ENCODE results near the gene PCSK4.

The PCSK4 gene

DNA sequence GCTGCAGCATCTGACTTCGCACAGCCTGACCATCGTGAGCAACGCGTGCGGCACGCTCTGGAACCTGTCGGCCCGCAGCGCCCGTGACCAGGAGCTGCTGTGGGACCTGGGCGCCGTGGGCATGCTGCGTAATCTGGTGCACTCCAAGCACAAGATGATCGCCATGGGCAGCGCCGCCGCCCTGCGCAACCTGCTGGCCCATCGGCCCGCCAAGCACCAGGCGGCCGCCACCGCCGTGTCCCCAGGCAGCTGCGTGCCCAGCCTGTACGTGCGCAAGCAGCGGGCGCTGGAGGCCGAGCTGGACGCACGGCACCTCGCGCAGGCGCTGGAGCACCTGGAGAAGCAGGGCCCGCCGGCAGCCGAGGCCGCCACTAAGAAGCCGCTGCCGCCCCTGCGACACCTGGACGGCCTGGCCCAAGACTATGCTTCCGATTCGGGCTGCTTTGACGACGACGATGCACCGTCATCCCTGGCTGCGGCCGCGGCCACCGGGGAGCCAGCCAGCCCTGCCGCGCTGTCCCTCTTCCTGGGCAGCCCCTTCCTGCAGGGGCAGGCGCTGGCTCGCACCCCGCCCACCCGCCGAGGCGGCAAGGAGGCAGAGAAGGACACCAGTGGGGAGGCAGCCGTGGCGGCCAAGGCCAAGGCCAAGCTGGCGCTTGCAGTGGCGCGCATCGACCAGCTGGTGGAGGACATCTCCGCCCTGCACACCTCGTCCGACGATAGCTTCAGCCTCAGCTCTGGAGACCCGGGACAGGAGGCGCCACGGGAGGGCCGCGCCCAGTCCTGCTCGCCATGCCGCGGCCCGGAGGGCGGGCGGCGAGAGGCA, 24.7 kb downstream of the PCSK4 start:
- no peak for TF ChIP-seq Cebpa-rat (IDR thresholded peaks at IDR 0.05)
- Histone ChIP-seq H3K4me2 (peak overlapping the region in 7 of 11 experiments; percentile 4 to 60 (median 46); a peak in 8 of 22 replicates), H3K36me3 (peaks cover 2 to 22% (median 14%) of the 10 kb centered on the region in 11 experiments; a peak in 12 of 22 replicates), H3K27ac (no peak overlapping the region), H3K9ac (no peak overlapping the region), H4K20me1 (peaks cover 76 to 97% (median 82%) of the 10 kb centered on the region in 11 experiments), H3K4me3 (no peak overlapping the region), H3K4me1 (peaks cover 24 to 41% (median 35%) of the 10 kb centered on the region in 10 experiments), H3K9me3 (replicated peaks in 1 of 11) (no peaks in the 10 kb centered on the region), H3K27me3 (peaks cover 56 to 66% (median 61%) of the 10 kb centered on the region in 11 experiments)

DNA sequence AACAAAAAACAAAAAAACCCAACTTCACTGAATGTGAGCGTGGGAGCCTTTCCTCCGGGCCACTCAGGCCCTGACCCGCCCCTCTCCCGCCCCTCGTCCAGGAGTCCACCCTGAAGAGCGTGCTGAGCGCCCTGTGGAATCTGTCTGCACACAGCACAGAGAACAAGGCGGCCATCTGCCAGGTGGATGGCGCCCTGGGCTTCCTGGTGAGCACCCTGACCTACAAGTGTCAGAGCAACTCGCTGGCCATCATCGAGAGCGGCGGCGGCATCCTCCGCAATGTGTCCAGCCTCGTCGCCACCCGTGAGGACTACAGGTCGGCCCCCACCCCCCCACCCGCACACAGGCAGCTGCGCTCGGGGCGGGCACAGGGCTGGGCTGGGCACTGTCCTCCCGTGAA, 28.3 kb downstream of the PCSK4 start:
- H3K4me2 ChIP-seq, result no peak overlapping the region
- H3K4me1 ChIP-seq, result peaks cover 4 to 34% (median 16%) of the 10 kb centered on the region in 10 experiments
- peaks cover 48 to 96% (median 74%) of the 10 kb centered on the region in 11 experiments for H4K20me1 ChIP-seq
- no peaks in the 10 kb centered on the region for H3K9me3 ChIP-seq (replicated peaks in 1 of 11)
- no peak overlapping the region for H3K4me3 ChIP-seq
- peaks cover 4 to 27% (median 20%) of the 10 kb centered on the region in 11 experiments; a peak in 12 of 22 replicates for H3K36me3 ChIP-seq
- no peak overlapping the region for H3K27ac ChIP-seq
- H3K27me3 ChIP-seq, result peaks cover 28 to 47% (median 40%) of the 10 kb centered on the region in 11 experiments
- no peak for TF ChIP-seq Cebpa-rat (IDR thresholded peaks at IDR 0.05)
- H3K9ac ChIP-seq, result no peak overlapping the region

- Histone ChIP-seq H3K4me1 (peaks cover 19 to 39% (median 26%) of the 10 kb centered on the region in 10 experiments), H3K9me3 (replicated peaks in 1 of 11) (0 out of 22 replicates have a peak, but pooled peaks cover 0 to 7% (median 0%) of the 10 kb centered on the region in 11 experiments), H3K36me3 (peaks cover 0 to 19% (median 14%) of the 10 kb centered on the region in 11 experiments; a peak in 12 of 22 replicates), H3K27me3 (peaks cover 19 to 46% (median 36%) of the 10 kb centered on the region in 11 experiments), H3K4me3 (no peak overlapping the region), H3K4me2 (peak overlapping the region in 5 of 11 experiments; percentile 28 to 64 (median 56); a peak in 9 of 22 replicates), H4K20me1 (peaks cover 43 to 94% (median 70%) of the 10 kb centered on the region in 11 experiments), H3K27ac (no peak overlapping the region), H3K9ac (no peak overlapping the region)
- no peak for TF ChIP-seq Cebpa-rat (IDR thresholded peaks at IDR 0.05)
These were observed 29.8 kb downstream of the PCSK4 start for GRCh38 chr19:1460033-1460995.

- H4K20me1 ChIP-seq, result peaks cover 34 to 90% (median 64%) of the 10 kb centered on the region in 11 experiments; a peak in 20 of 22 replicates
- peaks cover 0 to 16% (median 14%) of the 10 kb centered on the region in 11 experiments; a peak in 12 of 22 replicates for H3K36me3 ChIP-seq
These were observed 30.7 kb downstream of the PCSK4 start for GRCh38 chr19:1459479-1459878.

DNA sequence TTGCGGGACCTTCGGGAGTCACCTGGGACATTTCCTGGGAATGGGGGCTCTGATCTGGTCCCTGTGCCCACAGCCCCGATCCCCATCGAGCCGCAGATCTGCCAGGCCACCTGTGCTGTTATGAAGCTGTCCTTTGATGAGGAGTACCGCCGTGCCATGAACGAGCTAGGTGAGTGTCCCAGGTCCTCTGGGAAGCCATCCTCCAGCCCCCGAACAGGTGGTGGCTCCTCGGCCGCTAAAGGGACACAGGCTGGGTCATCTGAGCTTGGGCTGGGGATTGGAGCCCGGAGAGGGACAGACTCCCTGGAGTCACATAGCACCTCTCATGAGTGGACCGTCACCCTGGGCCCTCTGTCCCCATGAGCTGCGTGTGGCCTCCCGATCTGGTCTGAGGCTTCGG, 32.3 kb downstream of the PCSK4 start:
- no peak overlapping the region for H3K9ac ChIP-seq
- H3K27me3 ChIP-seq, result peaks cover 29 to 59% (median 51%) of the 10 kb centered on the region in 11 experiments
- H3K27ac ChIP-seq, result no peak overlapping the region
- H3K4me2 ChIP-seq, result no peak overlapping the region
- 0 out of 22 replicates have a peak, but pooled peaks cover 0 to 7% (median 0%) of the 10 kb centered on the region in 11 experiments for H3K9me3 ChIP-seq (replicated peaks in 1 of 11)
- no peak for TF ChIP-seq Cebpa-rat (IDR thresholded peaks at IDR 0.05)
- peaks cover 0 to 16% (median 14%) of the 10 kb centered on the region in 11 experiments; a peak in 12 of 22 replicates for H3K36me3 ChIP-seq
- H3K4me3 ChIP-seq, result no peak overlapping the region
- peaks cover 43 to 58% (median 46%) of the 10 kb centered on the region in 10 experiments for H3K4me1 ChIP-seq
- H4K20me1 ChIP-seq, result peaks cover 24 to 90% (median 61%) of the 10 kb centered on the region in 11 experiments; a peak in 20 of 22 replicates

More at GRCh38 chr19:1459479-1459878, 30.7 kb downstream of the PCSK4 start:
- H3K9me3 ChIP-seq (replicated peaks in 1 of 11), result 0 out of 22 replicates have a peak, but pooled peaks cover 0 to 7% (median 0%) of the 10 kb centered on the region in 11 experiments
- H3K4me2 ChIP-seq, result peak overlapping the region in 5 of 11 experiments; percentile 28 to 64 (median 56); a peak in 9 of 22 replicates
- peaks cover 28 to 44% (median 32%) of the 10 kb centered on the region in 10 experiments for H3K4me1 ChIP-seq
- H3K4me3 ChIP-seq, result no peak overlapping the region
- H3K27ac ChIP-seq, result peak overlapping the region in 2 of 11 experiments; percentile 22 to 30; a peak in 2 of 22 replicates
- peak overlapping the region in 2 of 11 experiments; percentile 13 to 19; a peak in 1 of 22 replicates for H3K9ac ChIP-seq
- H3K27me3 ChIP-seq, result peaks cover 14 to 46% (median 36%) of the 10 kb centered on the region in 11 experiments
- no peak for TF ChIP-seq Cebpa-rat (IDR thresholded peaks at IDR 0.05)

DNA sequence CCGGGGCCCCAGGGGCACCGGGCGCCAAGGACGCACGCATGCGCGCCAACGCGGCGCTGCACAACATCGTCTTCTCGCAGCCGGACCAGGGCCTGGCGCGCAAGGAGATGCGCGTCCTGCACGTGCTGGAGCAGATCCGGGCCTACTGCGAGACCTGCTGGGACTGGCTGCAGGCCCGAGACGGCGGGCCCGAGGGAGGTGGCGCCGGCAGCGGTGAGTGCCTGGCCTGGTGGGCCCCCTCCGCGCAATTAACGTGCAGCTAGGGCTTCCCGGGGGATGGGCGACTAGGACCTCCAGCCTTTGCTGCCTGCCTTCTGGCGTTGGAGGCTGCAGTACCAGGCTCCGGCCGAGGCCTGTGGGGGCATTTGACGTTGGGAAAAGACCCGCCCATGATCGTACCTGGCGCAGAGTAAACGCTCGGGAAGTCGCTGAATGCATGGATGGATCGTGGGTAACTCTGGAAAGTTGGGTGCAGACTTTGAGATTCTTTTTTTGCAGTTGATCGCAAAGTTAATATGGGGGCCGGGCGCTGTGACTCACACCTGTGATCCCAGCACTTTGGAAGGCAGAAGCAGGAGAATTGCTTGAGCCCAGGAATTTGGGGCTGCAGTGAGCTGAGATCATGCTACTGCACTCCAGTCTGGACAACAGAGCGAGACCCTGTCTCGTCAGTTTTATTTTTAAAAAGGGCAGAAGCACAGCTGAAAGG, 33.0 kb downstream of the PCSK4 start:
- peaks cover 43 to 58% (median 48%) of the 10 kb centered on the region in 10 experiments for H3K4me1 ChIP-seq
- H3K4me3 ChIP-seq, result no peak overlapping the region
- H3K27ac ChIP-seq, result no peak overlapping the region
- peaks cover 0 to 16% (median 14%) of the 10 kb centered on the region in 11 experiments; a peak in 12 of 22 replicates for H3K36me3 ChIP-seq
- H3K4me2 ChIP-seq, result peak overlapping the region; percentile 79 to 97 (median 87); a peak in 19 of 22 replicates
- H4K20me1 ChIP-seq, result peaks cover 24 to 94% (median 60%) of the 10 kb centered on the region in 11 experiments; a peak in 20 of 22 replicates
- H3K27me3 ChIP-seq, result peaks cover 36 to 66% (median 58%) of the 10 kb centered on the region in 11 experiments
- TF ChIP-seq Cebpa-rat (IDR thresholded peaks at IDR 0.05), result no peak
- no peak overlapping the region for H3K9ac ChIP-seq
- 0 out of 22 replicates have a peak, but pooled peaks cover 0 to 7% (median 0%) of the 10 kb centered on the region in 11 experiments for H3K9me3 ChIP-seq (replicated peaks in 1 of 11)

DNA sequence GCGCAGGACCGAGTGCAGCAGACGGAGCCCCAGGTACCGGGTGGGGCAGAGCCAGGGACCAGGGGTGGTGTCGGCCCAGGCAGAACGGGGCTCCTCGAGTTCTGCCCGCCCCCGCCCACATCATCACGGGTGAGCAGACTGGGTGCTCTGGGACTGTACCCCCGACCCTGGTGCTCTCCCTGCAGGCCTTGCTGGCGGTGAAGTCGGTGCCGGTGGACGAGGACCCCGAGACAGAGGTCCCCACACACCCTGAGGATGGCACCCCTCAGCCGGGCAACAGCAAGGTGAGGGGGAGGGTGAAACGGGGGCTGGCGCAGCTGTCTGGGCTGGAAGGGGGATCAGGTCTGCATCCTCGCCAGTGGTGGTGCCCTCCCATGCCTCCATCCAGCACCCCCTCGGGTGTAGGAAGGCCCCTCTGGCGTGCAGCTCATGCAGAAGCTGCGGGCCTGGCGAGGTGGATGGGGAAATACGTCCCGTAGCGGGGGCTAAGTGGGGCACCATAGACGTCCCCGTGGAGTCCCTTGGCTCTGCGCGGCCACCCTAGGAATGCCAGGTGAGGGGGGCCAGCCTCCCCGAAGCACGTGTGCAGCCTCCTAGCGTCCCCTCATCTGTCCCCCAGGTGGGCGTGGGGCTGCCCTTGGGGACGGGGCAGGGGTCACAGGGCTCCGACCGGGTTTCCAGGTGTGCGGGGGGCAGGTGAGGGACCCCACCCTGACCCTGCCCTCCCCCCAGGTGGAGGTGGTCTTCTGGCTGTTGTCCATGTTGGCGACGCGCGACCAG, 33.8 kb downstream of the PCSK4 start:
- 0 out of 22 replicates have a peak, but pooled peaks cover 0 to 7% (median 0%) of the 10 kb centered on the region in 11 experiments for H3K9me3 ChIP-seq (replicated peaks in 1 of 11)
- peak overlapping the region in 4 of 11 experiments; percentile 10 to 58 (median 43); a peak in 5 of 22 replicates for H3K9ac ChIP-seq
- TF ChIP-seq Cebpa-rat (IDR thresholded peaks at IDR 0.05), result no peak
- H3K4me3 ChIP-seq, result peak overlapping the region in 2 of 10 experiments; percentile 14 to 16; a peak in 2 of 20 replicates
- peaks cover 24 to 95% (median 64%) of the 10 kb centered on the region in 11 experiments; a peak in 20 of 22 replicates for H4K20me1 ChIP-seq
- peak overlapping the region; percentile 79 to 97 (median 87) for H3K4me2 ChIP-seq
- H3K36me3 ChIP-seq, result peaks cover 0 to 16% (median 13%) of the 10 kb centered on the region in 11 experiments; a peak in 12 of 22 replicates
- peaks cover 44 to 75% (median 67%) of the 10 kb centered on the region in 11 experiments for H3K27me3 ChIP-seq
- H3K27ac ChIP-seq, result peak overlapping the region in 2 of 11 experiments; percentile 4 to 5; a peak in 1 of 22 replicates
- peaks cover 43 to 58% (median 48%) of the 10 kb centered on the region in 10 experiments for H3K4me1 ChIP-seq
